GM10266 (cell line): ENCODE measurements around the gene TMEM141.
"Not testable (repeated sequence)": the region's sequence is repeated elsewhere in the genome, so short reads cannot be mapped to it uniquely, and the experiment has no call there.

Experiments
- DNase-seq: peaks from one replicate; pipeline ENCODE4 v3.0.0; 2012; ENCODE audit errors: extremely low spot score
- TF ChIP-seq, protein P1 (sequence below): IDR thresholded peaks from 2 replicates; pipeline ENCODE4 v1.5.1; 2012; ENCODE audit warnings: mild to moderate bottlenecking, low read depth; ENCODE audit not compliant: control insufficient read depth, insufficient read depth; ENCODE audit errors: missing control alignments

The TMEM141 gene

DNA sequence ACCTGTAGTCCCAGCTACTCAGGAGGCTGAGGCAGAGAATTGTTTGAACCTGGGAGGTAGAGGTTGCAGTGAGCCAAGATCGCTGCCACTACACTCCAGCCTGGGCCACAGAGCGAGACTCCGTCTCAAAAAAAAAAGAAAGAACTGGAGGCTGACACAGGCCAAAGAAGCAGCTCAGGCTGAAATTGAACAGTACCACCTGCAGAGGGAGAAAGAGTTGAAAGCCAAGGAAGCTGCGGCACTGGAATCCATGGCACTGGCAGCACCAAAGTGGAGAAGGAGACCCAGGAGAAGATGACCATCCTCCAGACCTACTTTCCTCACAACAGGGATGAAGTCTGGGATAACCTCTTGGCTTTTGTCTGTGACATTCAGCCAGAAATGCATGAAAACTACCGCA lies 11.3 kb upstream of the TMEM141 start:
- DNase-seq: no peak
- TF ChIP-seq, protein P1, sequence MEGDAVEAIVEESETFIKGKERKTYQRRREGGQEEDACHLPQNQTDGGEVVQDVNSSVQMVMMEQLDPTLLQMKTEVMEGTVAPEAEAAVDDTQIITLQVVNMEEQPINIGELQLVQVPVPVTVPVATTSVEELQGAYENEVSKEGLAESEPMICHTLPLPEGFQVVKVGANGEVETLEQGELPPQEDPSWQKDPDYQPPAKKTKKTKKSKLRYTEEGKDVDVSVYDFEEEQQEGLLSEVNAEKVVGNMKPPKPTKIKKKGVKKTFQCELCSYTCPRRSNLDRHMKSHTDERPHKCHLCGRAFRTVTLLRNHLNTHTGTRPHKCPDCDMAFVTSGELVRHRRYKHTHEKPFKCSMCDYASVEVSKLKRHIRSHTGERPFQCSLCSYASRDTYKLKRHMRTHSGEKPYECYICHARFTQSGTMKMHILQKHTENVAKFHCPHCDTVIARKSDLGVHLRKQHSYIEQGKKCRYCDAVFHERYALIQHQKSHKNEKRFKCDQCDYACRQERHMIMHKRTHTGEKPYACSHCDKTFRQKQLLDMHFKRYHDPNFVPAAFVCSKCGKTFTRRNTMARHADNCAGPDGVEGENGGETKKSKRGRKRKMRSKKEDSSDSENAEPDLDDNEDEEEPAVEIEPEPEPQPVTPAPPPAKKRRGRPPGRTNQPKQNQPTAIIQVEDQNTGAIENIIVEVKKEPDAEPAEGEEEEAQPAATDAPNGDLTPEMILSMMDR: no peak

DNA sequence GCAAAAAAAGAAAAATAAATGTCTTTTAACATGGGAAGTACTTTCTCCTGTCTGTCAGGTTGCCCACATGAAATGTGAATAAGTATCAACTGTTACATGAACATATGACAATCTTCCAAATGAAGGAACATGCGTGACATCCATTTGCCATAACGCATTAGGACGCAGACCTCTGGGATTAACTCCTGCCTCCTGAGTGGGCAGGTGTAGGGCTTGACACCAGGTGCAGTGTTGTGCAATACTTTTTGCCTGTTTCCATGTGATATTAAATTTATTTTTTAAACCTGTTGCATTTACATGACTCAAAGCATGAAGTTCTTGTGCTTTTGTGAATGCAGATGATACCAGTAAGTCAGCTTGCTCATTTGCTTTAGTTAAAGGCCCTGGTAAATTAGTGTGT lies 8.7 kb upstream of the TMEM141 start:
- no peak for DNase-seq
- TF ChIP-seq, protein P1: no peak

DNA sequence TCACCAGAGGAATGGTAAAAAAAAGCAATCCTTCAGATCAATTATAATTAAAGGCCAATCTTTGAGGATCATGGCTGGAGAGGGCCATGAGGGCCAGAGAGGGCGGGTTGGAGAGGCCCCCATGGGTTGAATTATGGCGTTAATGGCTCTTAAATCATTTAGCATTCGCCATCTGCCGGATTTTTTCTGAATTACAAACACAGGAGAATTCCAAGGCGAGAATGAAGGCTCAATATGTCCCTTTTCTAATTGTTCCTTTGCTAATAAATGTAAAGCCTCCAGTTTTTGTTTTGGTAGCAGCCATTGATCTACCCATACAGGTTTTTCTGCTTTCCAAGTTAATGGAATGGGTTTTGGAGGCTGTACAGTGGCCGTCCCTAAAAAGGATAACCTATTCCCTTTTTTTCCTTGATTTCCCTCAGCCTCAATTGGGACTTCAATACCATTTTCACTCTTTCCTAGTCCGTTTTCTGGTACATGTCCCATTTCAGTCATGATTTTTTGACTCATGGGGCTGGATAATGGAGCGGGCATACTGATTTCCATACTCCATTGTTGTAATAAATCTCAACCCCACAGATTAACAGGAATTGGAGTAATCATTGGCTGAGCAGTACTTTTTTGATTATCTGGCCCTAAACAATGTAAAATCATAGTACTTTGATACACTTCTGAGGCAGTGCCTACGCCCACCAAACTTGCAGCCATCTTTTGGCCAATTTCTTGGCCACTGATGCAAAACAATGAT lies 6.7 kb upstream of the TMEM141 start:
- peak; percentile 18 for DNase-seq
- TF ChIP-seq, protein P1: peak; percentile 17

DNA sequence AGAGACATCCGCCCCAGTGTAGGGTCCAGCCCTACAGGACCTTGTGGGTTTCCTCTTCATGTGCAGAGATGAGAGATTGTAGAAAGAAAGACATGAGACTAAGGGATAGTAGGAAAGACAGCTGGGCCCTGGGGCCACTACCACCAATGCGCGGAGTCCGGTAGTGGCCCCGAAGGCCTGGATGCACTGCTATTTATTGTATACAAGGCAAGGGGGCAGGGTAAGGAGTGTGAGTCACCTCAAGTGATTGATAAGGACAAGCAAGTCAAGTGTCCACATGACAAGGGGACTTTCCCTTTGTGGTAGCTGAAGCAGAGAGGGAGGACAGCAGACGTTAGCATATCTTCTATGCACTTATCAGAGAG lies 6.2 kb upstream of the TMEM141 start:
- TF ChIP-seq, protein P1: no peak
- DNase-seq: no peak

DNA sequence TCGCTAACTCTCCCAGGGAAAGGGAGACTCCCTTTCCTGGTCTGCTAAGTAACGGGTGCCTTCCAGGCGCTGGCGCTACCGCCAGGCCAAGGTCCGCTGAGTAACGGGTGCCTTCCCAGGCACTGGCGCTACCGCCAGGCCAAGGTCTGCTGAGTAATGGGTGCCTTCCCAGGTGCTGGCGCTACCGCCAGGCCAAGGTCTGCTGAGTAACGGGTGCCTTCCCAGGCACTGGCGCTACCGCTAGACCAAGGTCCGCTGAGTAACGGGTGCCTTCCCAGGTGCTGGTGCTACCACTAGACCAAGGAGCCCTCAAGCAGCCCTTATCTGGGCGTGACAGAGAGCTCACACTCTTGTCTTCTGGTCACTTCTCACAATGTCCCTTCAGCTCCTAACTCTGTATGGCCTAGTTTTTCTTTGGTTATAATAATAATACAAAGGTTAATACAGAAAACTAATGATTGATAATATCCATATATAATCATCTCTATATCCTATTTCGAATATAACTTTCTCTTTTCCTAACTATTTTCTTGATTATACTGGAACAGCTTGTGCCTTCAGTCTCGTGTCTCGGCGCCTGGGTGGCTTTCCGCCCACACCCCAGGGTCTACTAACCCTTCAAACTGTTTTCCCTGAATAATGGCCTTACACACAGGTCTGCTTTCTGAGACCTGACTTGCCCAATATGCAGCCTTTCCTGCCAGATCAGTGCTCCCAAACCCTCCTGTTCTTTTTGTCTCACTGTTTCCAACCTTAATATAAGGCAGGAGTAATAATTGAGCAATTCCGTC lies 5.4 kb upstream of the TMEM141 start:
- DNase-seq: not testable (repeated sequence)

DNA sequence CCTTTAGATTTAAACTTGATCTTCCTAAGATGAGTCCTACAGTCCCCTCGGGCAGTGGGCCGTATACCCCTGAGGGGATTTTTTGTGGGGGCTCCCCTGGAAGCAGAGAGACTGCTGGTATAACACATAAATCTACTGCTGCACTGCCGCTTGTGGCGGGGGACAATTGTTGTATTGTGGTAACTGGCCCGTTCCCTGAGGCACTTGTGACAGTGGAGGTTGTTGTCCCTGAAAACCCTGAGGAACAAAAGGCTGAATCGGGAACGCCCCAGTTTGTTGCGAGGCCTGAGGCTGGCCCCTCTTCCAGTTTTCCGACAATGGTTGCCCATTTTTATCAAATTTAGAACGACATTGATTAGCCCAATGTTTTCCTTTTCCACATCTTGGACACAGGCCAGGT lies 4.7 kb upstream of the TMEM141 start:
- TF ChIP-seq, protein P1: no peak
- no peak for DNase-seq

DNA sequence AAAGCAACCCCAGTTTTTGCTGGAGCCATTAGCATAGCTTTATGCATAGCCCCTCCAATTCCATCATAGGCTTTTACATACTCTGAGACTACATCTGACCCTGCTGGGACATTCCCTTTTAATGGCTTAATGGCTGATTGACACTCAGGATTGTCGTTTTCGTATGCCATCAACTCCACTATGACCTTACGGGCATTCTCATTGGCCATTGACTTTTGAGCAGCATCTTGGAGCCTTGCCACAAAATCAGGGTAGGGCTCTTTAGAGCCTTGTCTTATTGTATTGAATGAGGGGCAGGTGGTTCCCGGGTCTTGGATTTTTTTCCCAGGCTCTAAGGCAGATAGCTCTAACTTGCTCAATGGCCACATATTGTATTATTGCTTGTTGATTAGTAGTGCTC lies 4.2 kb upstream of the TMEM141 start:
- not testable (repeated sequence) for DNase-seq

DNA sequence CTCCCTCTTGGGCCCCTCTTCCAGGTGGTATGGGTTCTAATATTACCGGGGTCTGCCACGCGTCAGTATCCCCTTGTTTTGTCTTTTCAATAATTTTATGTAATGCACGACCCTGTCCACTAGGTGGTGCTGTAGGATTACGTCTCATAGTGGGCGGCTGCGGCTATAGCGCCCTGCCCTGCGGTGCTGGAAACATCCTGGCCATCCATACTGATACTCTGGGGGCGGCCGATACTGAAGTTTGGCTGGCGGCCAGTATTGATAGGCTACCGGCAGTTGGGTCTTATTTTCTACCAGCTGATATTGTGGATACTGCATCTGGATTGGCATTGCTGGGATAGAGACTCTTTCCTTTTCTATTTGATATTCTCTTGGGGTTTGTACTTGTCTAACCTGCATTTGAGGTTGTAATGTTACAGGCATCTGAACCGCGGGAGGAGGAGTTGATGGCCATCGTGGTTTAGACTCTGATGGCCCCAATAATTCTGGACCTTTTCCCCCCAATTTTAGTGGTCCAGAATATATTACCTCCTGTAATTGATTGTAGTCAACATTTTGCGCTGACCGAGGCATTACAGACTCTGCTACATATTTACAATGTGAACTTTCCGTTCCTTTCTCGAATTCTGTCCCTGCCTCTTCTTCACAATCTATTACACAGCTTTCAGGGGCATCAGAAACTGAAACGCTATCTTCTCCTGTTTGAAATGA lies 3.3 kb upstream of the TMEM141 start:
- peak; percentile 65 for DNase-seq
- TF ChIP-seq, protein P1: peak; percentile 88

DNA sequence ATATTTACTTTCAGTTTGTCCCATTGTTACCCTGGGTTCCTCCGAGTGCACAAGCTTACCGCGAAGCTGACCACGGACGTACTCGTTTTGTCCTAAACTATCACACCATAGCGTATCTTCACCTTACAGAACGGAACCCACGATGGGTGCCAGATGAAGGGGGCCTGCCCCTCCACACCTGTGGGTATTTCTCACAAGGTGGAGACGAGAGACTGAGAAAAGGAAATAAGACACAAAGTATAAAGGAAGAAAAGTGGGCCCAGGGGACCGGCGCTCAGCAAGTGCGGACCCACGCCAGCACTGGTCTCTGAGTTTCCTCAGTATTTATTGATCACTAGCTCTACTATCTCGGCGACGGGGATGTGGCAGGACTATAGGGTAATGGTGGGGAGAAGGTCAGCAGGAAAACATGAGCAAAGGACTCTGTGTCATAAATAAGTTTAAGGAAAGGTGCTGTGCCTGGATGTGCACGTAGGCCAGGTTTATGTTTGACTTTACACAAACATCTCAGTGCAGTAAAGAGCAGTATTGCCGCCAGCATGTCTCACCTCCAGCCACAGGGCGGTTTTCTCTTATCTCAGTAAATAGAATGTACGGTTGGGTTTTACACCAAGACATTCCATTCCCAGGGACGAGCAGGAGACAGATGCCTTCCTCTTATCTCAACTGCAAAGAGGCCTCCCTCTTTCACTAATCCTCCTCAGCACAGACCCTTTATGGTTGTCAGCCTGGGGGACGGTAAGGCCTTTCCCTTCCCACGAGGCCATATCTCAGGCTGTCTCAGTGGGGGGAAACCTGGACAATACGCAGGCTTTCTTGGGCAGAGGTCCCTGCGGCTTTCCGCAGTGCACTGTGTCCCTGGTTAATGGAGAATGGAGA lies 2.3 kb upstream of the TMEM141 start:
- DNase-seq: not testable (repeated sequence)
